ENCODE measurements around the gene TUBGCP3.
A peak's percentile ranks its signal among the peaks of the same experiment; 100 is the strongest.

TUBGCP3 gene

DNA sequence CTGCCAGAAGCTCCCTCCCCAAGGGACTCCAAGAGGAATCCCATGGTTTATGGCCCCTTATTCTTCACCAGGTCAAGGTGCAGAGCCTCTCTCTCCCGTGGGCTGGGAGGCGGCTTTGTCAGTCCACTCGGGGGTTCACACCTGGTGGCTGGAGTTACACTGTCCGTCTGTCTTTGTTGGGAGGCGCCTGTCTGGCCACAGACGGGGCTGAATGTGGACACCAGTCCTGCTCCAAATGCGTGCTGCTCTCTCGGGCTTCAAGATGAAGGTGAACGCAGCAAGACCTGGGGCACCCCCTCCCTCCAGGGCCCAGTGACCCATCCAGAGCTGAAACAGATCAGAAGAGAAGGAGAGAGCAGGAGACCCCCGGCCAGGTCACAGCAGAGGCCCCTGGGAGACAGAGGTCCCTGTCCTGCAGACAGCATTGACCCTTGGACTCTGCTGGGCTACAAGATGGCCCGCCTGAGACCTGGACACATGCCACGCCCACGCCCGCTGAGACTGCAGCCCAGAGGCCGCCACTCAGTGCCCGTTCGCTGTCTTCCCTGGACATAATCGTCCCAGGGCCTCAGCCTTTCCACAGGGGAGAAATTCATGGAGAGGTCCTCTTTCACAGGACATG lies 29.9 kb upstream of the TUBGCP3 start:
- no peak for DNase-seq (ENCODE audit: low read depth in 2 of 2)

DNA sequence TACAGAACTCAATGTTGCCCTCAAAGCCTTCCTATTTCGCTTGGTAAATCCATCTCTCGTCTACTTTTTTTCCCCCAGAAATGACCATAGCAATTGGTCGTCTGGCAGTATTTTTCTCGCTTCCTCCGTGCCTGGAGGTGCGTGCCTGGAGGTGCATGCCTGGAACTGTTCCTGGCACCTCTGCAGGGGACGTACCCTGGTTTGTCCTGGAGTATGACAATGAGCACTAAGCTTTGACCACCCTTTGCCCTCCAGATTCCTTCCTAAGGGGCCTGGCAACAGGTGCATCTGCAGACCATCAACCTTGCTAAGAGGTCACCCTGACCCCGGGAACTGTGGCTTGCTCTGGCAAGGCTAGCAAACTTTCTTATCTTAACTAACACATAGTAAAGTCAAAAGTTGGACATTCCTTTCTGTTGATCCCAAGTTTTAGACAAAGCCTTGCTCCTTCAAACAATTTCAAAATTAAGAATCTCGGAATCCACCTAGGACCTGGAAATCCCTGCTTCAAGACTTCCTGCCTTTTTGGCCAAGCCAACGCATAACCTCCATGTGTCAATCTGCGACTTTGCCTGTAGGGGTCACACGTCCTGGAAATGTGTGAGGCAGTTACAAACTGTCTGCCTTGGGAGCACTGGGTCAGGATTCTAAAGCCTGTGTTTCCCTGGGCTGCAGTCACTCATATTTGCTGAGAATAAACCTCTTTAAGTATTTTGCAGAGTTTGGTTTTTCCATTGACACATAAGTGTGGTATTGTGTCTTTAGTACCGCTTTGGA lies 28.8 kb upstream of the TUBGCP3 start:
- no peak for DNase-seq (ENCODE audit: low read depth in 2 of 2)

DNA sequence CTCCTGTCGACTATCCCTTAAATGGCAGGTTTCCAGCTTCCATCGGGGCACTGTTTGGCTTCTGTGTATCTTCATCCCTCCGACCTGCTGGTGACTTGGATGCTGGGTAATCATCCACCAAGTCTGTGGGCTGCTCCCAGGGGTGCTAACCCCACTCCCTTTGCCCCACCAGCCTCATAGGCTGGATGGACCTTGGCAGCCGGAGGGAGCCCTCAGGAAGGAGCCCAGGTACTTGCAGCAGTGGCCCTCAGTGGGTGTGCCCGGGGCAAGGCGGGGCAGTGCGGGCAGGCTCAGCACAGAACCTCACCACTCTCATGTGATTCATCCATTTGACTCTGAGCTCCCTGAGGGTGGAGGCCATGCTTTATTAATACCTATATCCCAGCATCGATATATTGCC lies 27.4 kb upstream of the TUBGCP3 start:
- DNase-seq (ENCODE audit: low read depth in 2 of 2) = no peak

DNA sequence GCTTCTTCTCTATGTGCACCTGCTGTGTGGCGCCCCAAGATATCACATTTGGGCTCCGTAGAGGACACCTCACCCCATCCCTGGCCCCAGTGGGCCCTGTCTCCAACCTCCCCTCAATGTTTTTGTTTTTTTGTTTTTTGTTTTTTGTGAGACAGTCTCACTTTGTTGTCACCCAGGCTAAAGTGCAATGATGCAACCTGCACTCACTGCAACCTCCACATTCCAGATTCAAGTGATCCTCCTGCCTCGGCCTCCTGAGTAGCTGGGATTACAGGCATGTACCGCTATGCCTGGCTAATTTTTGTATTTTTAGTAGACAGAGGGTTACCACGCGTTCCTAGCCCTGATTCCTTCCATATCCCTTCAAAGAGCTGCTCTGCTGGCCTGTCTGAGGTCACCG lies 26.9 kb upstream of the TUBGCP3 start:
- no peak for DNase-seq (ENCODE audit: low read depth in 2 of 2)

DNA sequence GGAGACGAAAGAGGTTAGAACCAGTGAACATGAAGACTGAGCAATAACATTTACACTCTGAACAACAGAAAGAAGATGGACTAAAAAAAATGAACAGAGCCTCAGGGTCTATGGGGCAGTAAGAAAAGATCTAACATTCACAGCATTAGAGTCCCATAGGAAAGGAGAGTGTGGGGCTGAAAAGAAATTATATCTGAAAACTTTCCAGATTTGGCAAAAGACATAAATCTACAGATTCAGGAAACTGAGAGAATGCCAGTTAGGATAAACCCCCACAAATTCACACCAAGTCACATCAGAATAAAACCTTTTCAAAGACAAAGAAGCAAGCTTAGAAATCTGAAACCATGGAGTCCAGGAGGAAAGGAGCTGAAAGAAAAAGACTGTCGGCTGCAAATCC lies 20.3 kb upstream of the TUBGCP3 start:
- DNase-seq (ENCODE audit: low read depth in 2 of 2) = no peak

DNA sequence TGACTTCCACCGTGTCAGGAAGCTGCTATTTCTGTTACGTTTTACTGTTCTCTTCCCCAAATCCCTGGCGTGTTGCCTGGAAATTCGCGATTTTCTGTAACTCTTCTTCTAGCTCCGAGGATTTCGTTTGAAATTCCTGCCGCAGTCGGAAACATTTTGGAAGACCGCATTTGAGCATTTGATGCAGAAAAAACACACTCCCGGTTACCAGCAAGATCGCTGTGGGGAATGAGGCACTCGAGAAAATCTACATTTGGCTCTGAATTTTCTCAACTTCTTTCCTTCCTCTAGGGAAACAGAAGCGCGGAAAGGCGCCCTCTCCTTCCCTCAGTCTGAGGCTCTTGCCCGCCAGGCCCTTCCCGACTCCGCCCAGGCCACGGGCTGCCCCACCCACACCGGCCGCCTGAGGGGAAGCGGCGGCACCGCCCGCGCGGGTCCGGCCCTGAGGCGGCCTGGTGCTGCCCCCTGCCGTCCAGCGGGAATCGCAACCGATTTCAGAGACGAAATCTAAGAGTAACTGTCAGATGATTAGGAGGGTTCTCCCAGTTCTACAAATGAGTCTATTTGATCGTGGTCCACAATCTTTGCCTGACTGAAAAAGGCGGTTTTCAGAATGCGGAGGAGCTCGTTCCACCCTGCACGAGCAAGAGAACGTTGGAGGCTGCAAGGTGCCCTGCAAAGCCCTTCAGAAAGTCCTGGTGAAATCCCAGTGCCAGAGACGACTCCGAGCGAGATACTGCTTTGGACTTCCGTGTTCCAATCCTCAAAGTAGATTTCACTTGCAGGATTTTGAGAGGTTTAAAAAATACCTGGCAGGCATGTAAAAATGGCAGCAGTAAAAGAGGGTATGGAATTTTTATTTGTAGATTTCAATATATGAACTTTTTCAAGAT lies 18.4 kb upstream of the TUBGCP3 start:
- peak; percentile 55 to 58 for DNase-seq (ENCODE audit: low read depth in 2 of 2)

DNA sequence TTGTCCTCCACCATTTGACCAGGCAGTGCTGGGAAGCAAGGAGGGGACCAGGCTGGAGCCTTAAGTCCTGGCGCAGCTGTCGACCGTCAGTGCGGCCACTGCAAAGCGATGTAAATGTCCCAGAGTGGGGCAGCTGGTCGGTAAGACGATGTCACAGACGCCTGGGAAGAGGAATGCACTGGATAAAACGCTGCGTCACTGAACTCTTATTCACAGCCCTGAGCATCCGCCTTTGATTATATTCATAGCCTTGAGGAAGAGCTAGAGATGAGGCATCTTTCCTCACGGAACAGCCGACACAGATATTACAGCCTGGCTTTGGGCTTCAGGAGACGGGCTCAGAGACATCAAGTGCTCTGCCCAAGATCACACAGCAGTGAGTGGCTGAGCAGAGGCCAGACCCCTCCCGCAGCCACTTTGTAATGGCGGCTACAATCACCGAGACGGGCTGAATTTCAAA lies 17.6 kb upstream of the TUBGCP3 start:
- no peak for DNase-seq (ENCODE audit: low read depth in 2 of 2)

DNA sequence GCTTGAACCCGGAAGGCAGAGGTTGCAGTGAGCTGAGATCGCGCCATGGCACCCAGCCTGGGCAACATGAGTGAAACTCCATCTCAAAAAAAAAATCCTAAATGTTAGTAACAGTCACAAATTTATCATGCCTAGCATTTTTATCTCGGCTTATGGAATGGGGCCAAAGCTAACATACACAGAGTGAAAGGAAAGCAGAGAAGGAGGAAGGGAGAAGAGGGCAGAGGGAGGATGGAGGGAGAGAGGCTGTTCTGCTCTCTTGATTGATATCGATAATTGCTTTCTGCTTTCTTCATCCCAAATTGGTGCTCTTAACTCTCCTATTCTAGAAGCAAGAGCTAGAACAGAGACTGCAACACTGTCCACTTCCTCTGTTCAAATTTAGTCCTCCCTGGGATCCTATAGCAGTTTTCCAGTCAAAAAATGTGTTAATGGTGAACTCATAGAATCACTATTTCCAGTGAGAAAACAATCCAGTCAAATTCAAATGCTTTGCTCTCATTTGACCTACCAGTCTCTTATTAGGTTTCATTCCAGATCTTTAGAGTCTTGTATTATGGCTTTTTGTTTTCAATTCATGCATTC lies 15.8 kb upstream of the TUBGCP3 start:
- no peak for DNase-seq (ENCODE audit: low read depth in 2 of 2)

DNA sequence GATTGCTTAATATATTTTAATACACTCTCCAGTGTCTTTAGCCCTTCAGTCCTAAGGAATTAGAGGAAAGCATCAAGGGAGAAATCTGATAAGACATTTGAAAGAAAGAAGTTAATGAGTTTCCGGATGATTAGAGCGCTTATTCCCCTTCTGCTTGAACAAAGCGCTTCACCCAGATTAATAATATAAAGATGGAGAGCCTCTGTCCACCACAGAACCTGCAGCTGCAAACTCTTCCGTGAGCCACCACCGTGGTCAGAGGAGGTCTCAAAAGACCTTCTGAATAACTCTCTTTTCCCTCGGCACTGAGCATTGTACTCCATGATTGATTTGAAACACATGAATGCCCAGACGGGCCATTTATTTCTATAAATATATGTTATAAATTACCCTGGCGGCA lies 14.2 kb upstream of the TUBGCP3 start:
- no peak for DNase-seq (ENCODE audit: low read depth in 2 of 2)

DNA sequence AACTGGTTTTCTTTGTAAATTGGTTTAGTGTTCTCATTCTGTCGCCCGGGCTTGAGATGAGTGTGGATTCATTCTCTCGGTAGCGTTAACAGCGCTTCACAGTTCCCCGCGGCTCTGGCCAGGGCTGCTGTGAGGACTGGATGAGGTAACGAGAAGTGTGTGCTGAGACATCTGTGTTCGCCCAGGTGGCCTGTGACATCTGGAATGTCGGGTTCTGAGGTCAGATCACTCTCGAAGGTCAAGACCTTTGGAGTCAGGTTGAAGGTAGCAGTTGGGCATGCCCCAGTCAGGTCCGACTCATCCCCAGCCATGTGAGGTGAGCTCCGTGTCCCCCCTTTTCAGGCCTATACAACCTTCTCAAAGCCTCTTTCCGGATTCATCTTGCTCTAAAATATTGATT lies 13.4 kb upstream of the TUBGCP3 start:
- no peak for DNase-seq (ENCODE audit: low read depth in 2 of 2)

DNA sequence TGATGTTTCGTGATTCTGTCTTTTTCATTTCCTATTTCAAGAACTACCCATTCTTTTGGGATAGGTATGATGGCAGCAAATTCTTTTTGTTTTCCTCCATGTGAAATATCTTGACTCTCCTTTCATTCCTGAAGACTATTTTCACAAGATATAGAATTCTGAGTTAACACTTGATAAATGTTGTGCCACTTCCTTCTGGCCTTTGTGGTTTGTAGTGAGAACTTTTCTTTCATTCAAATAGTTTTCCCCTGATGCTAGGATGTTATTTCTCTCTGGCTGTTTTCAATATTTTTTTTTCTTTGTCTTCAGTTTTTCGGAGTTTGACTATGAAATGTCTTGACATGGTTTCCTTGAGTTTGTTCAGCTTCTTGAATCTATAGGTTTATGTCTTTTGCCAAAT lies 8.3 kb upstream of the TUBGCP3 start:
- DNase-seq (ENCODE audit: low read depth in 2 of 2) = no peak

DNA sequence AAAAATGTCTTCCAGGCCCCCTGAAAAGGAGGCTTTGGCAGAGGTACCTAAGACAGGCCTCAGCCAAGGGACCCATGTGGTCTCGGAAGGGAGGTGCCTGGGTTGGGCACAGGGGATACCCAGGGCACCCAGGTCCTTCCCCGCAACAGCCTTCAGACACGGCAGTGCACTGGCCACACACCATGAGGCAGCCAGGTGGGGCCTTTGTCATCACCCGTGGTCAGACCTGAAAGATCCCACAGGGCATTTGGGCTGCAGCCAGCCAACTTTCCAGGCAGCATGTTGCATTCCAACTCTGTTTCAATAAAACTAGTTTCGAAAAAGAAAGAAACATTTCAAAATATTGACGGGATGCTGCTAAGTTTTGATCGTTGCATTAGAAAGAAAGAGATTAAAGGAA lies 4.7 kb upstream of the TUBGCP3 start:
- no peak for DNase-seq (ENCODE audit: low read depth in 2 of 2)

DNA sequence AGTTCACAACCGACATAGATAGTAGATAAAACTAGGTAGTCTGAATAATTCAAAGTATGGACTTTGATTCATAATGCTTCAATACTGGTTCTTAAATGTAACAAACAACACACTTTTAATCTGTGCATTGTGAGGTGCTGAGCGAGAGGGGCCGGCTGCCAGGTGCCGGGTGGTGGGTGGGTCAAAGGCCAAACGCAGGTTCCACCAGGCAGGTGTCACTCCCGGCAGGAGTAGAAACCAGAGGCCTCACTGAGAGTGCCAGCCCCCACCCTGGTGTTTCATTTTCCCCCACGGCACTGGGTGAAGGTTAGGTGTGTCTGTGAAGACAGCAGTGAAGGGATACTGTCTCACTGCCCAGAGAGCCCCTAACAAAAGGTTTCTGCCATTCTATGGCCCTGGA lies 4.2 kb upstream of the TUBGCP3 start:
- DNase-seq (ENCODE audit: low read depth in 2 of 2) = no peak

DNA sequence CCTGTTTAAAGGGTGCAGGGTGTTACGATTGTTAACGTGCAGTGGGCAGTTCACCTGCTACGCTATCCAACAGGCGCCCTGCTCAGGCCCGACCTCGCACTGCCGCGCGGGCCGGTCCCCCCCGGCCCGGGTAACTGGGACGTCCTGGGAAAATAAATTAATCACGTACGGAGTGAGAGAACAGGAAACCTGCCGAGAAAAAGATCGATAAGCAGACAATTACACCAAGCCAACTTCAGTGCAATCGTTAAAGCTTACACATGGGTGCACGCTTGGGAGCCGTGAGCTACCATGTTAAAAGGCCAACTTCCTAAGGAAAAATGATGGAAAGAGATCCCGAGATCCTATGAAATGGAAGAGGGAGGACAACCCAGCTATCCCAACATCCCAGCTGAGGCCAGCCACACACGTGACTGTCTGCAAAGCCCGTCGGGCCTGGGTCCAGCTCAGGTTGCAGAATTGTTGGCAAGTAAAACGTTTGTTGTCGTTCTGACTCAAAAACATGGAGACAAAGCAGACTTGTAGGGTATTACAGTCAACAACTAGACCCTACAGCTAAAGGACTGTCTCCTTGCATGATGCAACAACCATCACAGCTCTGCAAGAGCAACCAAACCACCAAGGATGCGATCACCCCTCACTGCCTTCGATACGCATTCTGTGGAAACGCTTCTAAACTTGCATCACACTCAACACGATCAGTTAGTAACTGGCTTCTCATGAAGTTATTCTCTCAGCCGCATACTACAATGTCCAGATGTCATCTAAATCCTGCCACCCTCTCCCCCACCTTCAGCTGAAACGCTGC lies 741 bp upstream of the TUBGCP3 start:
- DNase-seq (ENCODE audit: low read depth in 2 of 2) = no peak

DNA sequence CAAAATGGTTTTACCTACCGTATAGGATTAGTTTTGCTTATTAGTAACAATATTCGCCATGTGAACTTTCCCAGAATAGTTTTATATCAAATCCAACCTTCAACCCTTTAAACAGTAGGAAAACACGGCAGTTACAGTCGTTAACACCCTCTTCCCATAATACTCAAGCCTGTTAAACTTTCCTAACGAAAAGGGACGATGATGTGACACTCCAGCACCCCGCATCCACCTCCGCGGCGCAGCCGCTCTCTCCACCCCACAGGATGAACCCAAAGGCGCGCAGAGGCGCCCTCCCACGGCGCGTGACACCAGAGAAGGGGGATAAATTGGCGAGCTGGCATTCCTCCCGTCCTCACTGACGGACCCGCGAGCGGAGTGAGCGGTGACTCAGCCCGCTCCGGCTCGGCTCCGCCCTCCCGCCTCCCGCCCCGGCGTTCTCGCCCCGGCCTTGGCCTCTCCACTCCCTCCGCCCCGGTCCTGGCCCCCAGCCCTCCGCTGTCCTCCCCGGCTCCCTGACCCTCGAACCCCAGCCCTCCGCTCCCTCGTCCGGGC lies 665 bp downstream of the TUBGCP3 start:
- peak; percentile 58 to 65 for DNase-seq (ENCODE audit: low read depth in 2 of 2)

DNA sequence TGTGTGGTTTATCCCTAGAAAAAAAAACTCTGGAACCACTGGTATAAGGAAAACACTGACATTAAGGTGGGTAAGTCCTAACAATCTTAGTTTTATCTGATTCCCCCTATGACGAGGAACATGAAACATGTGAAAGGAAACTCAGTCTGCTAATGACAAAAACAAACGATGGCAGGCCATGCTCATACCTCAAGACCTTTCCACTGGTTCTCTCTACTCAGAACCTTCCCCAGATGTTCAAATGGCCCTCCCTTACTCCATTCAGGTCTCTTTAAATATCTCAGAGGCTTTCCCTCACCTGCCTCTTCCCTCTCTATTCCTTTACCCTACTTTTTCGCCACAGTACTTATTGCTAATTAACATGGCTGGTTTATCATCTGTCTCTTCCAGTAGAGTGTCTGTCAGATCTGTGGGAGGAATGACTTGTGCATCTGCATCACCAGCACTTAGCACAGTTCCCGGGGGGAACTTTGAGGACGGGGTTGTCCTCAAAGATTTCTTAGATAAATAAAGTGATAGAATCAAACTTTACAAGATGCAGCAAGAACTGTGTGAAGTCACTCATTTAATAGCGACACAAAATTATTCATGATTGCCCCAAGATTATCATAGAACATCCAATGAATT lies 1.5 kb downstream of the TUBGCP3 start:
- DNase-seq (ENCODE audit: low read depth in 2 of 2) = no peak

DNA sequence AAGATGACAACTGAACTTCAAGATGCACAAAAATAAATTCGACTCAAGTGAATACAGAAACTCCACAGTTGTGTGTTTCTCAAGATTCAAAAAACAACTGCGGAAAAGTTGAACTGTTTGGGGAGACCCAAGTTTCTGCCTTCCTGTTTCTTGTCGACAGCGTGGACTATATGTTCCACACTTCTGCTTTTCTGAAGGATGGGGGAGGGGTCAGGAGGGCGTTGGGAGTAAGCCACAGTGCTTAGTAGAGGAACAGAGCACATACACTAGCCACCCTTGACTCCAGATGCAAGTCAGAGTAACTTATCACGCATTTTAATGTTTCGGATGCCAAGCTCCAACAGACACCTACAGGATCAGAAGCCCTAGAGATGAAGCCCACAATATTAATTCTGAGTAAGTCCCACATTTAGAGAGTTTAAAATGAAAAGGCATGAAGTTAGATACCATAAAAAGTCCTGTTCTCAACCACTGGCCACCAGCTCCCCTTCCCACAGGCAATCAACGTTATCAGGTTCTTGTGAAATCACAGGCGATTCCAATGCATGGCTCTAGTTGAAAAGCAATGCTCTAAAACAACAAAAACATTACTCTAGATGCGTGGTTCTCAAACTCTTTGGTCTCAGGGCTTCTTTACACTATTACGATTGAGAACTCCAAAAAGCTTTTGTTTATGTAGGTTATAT lies 4.2 kb downstream of the TUBGCP3 start:
- no peak for DNase-seq (ENCODE audit: low read depth in 2 of 2)

DNA sequence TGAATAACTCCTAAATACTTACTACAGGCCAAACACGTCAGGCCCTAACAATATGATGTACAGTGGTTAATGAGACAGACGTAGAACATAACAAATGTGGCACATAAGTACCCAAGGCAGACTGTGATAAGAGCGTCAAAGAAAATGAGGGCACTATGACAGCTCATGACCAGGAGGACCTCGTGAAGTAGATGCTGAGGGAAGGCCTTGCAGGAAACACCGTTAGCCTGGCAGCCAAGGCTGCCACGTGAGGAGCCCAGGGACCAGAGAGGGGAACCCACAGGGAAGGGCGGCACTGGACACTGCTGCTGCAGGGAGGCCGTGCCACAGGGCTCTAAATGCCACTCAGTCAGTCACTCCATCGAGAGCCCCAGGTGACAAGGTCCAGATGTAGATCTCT lies 5.7 kb downstream of the TUBGCP3 start:
- DNase-seq (ENCODE audit: low read depth in 2 of 2) = no peak

DNA sequence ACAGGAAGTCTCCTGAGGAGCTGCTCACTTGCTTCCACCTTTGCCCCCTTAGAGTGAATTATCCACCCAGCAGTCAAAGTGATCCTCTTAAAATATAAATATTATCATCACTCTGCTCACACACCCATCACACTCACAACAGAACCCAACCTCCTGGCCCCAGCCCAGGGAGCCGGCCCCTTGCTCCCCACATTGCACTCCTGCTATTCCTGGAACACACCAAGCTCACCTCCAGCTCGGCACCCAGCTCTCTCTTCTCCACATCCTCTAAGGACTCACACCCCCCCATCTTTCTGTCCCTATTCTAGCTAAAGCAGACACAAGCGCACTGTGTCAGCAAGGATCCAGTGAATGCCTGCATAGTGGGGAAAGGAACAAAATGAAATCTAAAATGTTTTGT lies 7.0 kb downstream of the TUBGCP3 start:
- DNase-seq (ENCODE audit: low read depth in 2 of 2) = no peak

DNA sequence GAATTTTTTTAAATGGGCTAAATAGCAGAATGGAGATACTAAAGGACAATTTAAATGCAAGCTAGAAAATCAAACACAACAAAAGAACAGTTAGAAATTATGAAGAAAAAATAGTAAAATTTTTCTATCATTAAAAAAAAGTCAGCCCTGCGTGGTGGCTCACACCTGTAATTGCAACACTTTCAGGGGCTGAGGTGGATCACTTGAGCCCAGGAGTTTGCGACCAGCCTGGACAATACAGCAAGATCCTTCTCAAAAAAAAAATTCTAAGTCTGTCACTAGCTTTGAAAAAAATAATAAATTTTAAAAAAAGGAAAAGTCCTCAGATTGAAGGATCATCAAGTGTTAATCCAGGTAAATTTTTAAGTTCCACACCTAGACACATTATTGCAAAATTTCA lies 7.7 kb downstream of the TUBGCP3 start:
- no peak for DNase-seq (ENCODE audit: low read depth in 2 of 2)
